ENCODE measurements around the gene OR2T33. TPM values are rescaled to one million over a fixed set of nuclear protein-coding genes. Genes with fewer than 3 reads are reported as not detected.

OR2T33 gene, protein sequence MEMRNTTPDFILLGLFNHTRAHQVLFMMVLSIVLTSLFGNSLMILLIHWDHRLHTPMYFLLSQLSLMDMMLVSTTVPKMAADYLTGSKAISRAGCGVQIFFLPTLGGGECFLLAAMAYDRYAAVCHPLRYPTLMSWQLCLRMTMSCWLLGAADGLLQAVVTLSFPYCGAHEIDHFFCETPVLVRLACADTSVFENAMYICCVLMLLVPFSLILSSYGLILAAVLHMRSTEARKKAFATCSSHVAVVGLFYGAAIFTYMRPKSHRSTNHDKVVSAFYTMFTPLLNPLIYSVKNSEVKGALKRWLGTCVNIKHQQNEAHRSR
- total RNA-seq = not detected in 2 replicates

DNA sequence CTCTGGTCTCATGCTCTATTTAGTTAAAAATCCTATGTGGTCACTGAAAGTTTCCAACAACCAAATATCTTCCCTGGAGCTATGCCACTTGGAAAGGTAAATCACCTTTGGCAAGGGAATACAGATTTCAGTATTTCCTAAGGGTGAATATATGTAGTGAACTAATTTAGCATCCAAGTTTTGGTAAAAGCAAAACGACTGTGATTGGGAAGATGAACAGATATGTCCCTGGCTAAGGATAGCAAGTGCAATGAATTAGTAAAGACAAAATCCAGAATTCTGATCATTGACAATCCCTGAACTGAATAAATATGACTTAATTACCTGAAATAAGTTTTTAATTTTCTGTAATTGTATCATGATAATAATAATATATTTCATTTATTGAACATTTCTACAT is at the start of gene OR2T33:
Gene OR2T33, minus strand, starts transcription at position 101 of the 400 bp plus-strand sequence. CDS start 4,162 bp downstream, outside the sequence.

DNA sequence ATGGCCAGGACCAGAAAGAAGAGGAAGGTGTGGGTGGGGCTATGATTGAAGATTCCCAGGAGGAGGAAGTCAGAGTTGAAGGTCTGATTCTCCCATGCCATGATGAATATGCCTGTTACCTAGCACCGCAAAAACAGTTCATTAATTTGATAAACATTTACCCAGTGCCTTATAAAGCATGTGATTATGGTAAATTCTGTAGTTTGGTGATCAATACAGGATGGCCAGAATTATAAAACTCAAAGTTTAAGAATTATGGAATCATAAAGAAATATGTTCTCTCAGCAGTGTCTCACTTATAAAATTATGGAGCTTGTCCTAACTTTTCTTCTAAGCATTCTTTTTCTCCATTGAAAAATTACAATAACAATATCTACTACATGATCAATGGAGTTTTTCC is 46.7 kb upstream of the OR2T33 start, which contains the start of gene OR2M7:
Gene OR2M7, minus strand, starts transcription at position 101 of the 400 bp plus-strand sequence. Its CDS starts 0 bp downstream, at position 101.

DNA sequence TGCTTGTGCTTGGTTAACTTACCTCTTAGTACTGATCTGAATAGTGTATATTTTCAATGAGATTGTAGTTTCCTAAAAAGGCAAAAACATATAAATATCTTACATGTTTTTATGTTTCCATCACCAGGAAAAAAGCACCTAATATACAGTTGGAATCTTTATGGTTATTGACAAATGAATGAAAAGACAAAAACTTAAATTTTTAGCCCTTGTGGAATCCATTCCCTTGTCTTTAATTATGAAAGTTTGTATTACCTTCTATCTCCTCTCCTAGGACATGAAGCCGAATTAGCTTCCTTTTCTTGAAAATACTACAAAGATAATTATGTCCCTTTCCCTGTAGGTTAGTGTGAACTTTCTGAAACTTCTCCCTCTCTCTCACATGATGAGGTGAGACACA is 25.5 kb upstream of the OR2T33 start, which contains the start of gene OR2T12:
Gene OR2T12, minus strand, starts transcription at position 101 of the 400 bp plus-strand sequence. CDS start 7,846 bp downstream, outside the sequence.

DNA sequence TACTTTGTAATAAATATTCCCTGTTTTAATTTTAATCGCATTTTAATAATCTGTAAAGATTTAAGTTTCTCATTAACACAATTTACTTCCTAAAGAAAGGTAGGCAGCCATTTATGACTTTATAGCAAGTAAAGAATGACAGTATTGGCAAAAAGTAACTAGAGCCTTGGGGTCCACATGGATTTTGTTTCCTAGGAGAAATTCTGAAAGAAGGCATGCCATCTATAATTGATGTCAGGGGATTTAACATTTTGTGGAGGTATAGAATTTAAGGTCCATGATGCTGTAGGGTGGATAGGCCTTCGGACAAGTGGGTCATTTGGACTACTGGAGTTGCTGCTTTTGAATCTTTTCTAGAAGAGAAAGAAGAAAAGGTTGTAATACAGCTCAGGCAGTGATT is 46.7 kb downstream of the OR2T33 start, which contains the start of gene OR2M4:
Gene OR2M4, plus strand, starts transcription at position 301 of the 400 bp plus-strand sequence. CDS start 7,512 bp downstream, outside the sequence.

Other genes starting within 250 kb of the OR2T33 start
- not detected in 2 replicates for gene OR2L2, start 247.9 kb downstream of the OR2T33 start, total RNA-seq
- not detected in 2 replicates for gene OR2L3, start 231.1 kb downstream of the OR2T33 start, total RNA-seq
- gene OR2L13, start 182.8 kb downstream of the OR2T33 start, total RNA-seq = not detected in 2 replicates
- gene OR2M5, start 132.8 kb downstream of the OR2T33 start, total RNA-seq = not detected in 2 replicates
- not detected in 2 replicates for gene OR2M2, start 103.2 kb downstream of the OR2T33 start, total RNA-seq
- gene OR2M3, start 80.7 kb downstream of the OR2T33 start, total RNA-seq = not detected in 2 replicates
- not detected in 2 replicates for gene OR2M4, start 46.6 kb downstream of the OR2T33 start, total RNA-seq
- not detected in 2 replicates for gene OR2T12, start 25.4 kb upstream of the OR2T33 start, total RNA-seq
- gene OR2M7, start 46.6 kb upstream of the OR2T33 start, total RNA-seq = not detected in 2 replicates
- gene OR14C36, start 70.8 kb upstream of the OR2T33 start, total RNA-seq = not detected in 2 replicates
- not detected in 2 replicates for gene OR2T4, start 83.7 kb upstream of the OR2T33 start, total RNA-seq
- gene OR2T6, start 97.8 kb upstream of the OR2T33 start, total RNA-seq = not detected in 2 replicates
- gene OR2T1, start 125.1 kb upstream of the OR2T33 start, total RNA-seq = not detected in 2 replicates
- gene OR2T2, start 167.7 kb upstream of the OR2T33 start, total RNA-seq = not detected in 2 replicates
- gene OR2T3, start 195.4 kb upstream of the OR2T33 start, total RNA-seq = not detected in 2 replicates
- gene OR2T5, start 210.6 kb upstream of the OR2T33 start, total RNA-seq = not detected in 2 replicates
- gene OR2G6, start 230.1 kb upstream of the OR2T33 start, total RNA-seq = not detected in 2 replicates

Measured in myometrial cell (primary cell).